Heart right ventricle (tissue), 16 donors: ENCODE results near the gene MAN1C1. TPM values are rescaled to one million over a fixed set of nuclear protein-coding genes. Genes with fewer than 3 reads are reported as not detected.

ENCODE experiments used
- ATAC-seq, 8 donors: fragments of 200-7000 bp; cut with Tn5 transposase; one replicate each; pipeline ENCODE4 v1.9.1; 2020; ENCODE audit warnings: mild to moderate bottlenecking in 8 of 8, moderate library complexity in 8 of 8, moderate number of reproducible peaks in 1 of 8
- DNase-seq, 2 donors: peaks; one replicate each; pipeline ENCODE4 v3.0.0-alpha.2; 2020
- H3K27ac ChIP-seq, 10 donors: fragments of 200-600 bp; sonication (generic) in 2 of 10; one replicate each; pipeline versions ENCODE4 v1.5.0 to v1.8.0; 2020 to 2022; ENCODE audit warnings: mild to moderate bottlenecking in 3 of 10
- H3K27me3 ChIP-seq, 7 donors: fragments of 200-600 bp; one replicate each; pipeline ENCODE4 v1.8.0; 2021 to 2022; ENCODE audit warnings: mild to moderate bottlenecking in 2 of 7
- H3K36me3 ChIP-seq, 9 donors: fragments of 200-600 bp; sonication (generic) in 1 of 9; one replicate each; pipeline versions ENCODE4 v1.5.0 to v1.8.0; 2020 to 2022; ENCODE audit warnings: mild to moderate bottlenecking in 2 of 9
- H3K4me1 ChIP-seq, 9 donors: fragments of 200-600 bp; sonication (generic) in 1 of 9; one replicate each; pipeline versions ENCODE4 v1.5.0 to v1.8.0; 2020 to 2022; ENCODE audit warnings: mild to moderate bottlenecking in 4 of 9
- H3K4me3 ChIP-seq, 10 donors: fragments of 200-600 bp; sonication (generic) in 2 of 10; one replicate each; pipeline versions ENCODE4 v1.5.0 to v1.8.0; 2020 to 2022; ENCODE audit warnings: mild to moderate bottlenecking in 7 of 10, moderate library complexity in 2 of 10
- H3K9me3 ChIP-seq, 11 donors: fragments of 200-600 bp in 10 of 11; sonication (generic) in 2 of 11; one replicate each; pipeline versions ENCODE4 v1.5.0 to v1.8.0; 2013 to 2022; ENCODE audit warnings: mild to moderate bottlenecking in 2 of 11, control low read depth in 1 of 11, moderate library complexity in 1 of 11
- CTCF ChIP-seq, 9 donors: fragments of 200-600 bp; sonication (generic) in 2 of 9; IDR thresholded peaks; one replicate each; pipeline versions ENCODE4 v1.5.0 to v1.8.0; 2021 to 2022; ENCODE audit warnings: antibody characterized with exemption in 9 of 9, mild to moderate bottlenecking in 5 of 9, moderate library complexity in 1 of 9
- WGBS, 2 donors: extraction: QIAGEN DNeasy Blood & Tissue Kit; methylation state at CpG; one replicate each; pipeline ENCODE4 v1.1.7; 2013; ENCODE audit warnings: inconsistent platforms in 1 of 2; 5-methylcytosine and 5-hydroxymethylcytosine counted together
- intact Hi-C, 10 donors: fragments of 100-400 bp; cut with DNase I; formaldehyde crosslinking; loops; one replicate each; pipeline versions ENCODE4 v1.11.1 to v1.14.2; 2022
- polyA plus RNA-seq, 2 donors: library from polyadenylated mRNA; stranded (reverse); fragments of 200-250 nt; gene quantifications; one replicate each; pipeline ENCODE4 v1.2.3, GENCODE V29; 2013
- total RNA-seq, 10 donors: library from RNA; stranded (reverse); fragmentation: NEBNext Ultra II Directional in 3 of 10; extraction: Animal tissue kit (Norgen Biotek cat#: 25700) in 3 of 10; gene quantifications; one replicate each; pipeline versions ENCODE4 v1.2.1 to v1.2.4, GENCODE V29; 2021 to 2023
- donor health status: Arrhythmogenic right ventricular cardiomyopathy.
- donor health status: ischemic (EF 13 %, LVEDD 7.1; RV severe dilation, severe dysfunction).
- donor health status: healthy with polysubstance abuse.
- donor health status: DM: no; HTN: yes; CAD: no.
- donor health status: DM: no; HTN: no; CAD: no.
- donor health status: ischemic (EF 25% LVEDD 6.9; RV normal size, moderate dysfunction).
- donor health status: ischemic (EF 25% LVEDD 5.7; RV mildly dilated, moderate dysfunction).
- donor health status: healthy.
- donor health status: DM: yes; HTN: yes; CAD: no.
- donor health status: Ischemic cardiomyopathy.
- donor health status: ischemic (EF 35%, LVEDD 5.7; RV mildly dilated, moderate dysfunction).
- donor health status: nonischemic (EF 11% LVEDD 7.7; RV severe dilation, severe dysfunction).
- donor health status: DM: yes; HTN: yes; CAD: no.
- donor health status: PGD.
- donor health status: ischemic (EF 29% LVEDD 5.4; RV normal size, mild dysfunction).
- donor health status: nonischemic (EF 23%, LVEDD 6.1; RV moderate dilation, normal function).

MAN1C1 gene
- total and polyA plus RNA-seq, 12 donors: 9.7 to 23.4 (median 13.4) TPM

GRCh38 chr1:25800703-25801377 lies 184.2 kb downstream of the MAN1C1 start:
- no peaks in the 10 kb centered on the region for H3K9me3 ChIP-seq
- ATAC-seq (peak in 6 of 8 donors; percentile 3 to 20 (median 6)), DNase-seq (no peak)
- no peaks in the 10 kb centered on the region for H3K27me3 ChIP-seq
- TF ChIP-seq CTCF (IDR thresholded peaks at IDR 0.05): no peak
- peaks cover 0 to 32% (median 0%) of the 10 kb centered on the region in 9 donors for H3K36me3 ChIP-seq
- peak overlapping the region; percentile 65 to 87 (median 82) for H3K27ac ChIP-seq
- WGBS, 2 donors: 37 to 47% methylated on average over 15 of the region's 15 CpGs
- intact Hi-C loops: loop anchor here in 1 of 10 donors (10.0 kb wide), 1 partner anchor 276 kb away; no protein-coding TSS in a partner anchor
- H3K4me1 ChIP-seq: peaks cover 35 to 87% (median 78%) of the 10 kb centered on the region in 9 donors
- H3K4me3 ChIP-seq: peak overlapping the region; percentile 35 to 71 (median 65)

GRCh38 chr1:25802915-25803314 lies 186.3 kb downstream of the MAN1C1 start:
- peak overlapping the region in 1 of 10 donors; percentile 9 for H3K27ac ChIP-seq
- 71 to 81% methylated on average over 6 of the region's 6 CpGs for WGBS, 2 donors
- no peak for TF ChIP-seq CTCF (IDR thresholded peaks at IDR 0.05)
- H3K9me3 ChIP-seq: no peaks in the 10 kb centered on the region
- no peaks in the 10 kb centered on the region for H3K27me3 ChIP-seq
- H3K4me1 ChIP-seq: peaks cover 37 to 92% (median 83%) of the 10 kb centered on the region in 9 donors
- ATAC-seq: no peak
- intact Hi-C loops: loop anchor here in 1 of 10 donors (10.0 kb wide), 1 partner anchor 278 kb away; no protein-coding TSS in a partner anchor
- DNase-seq: no peak
- no peak overlapping the region for H3K4me3 ChIP-seq
- H3K36me3 ChIP-seq: peaks cover 0 to 50% (median 0%) of the 10 kb centered on the region in 9 donors

- intact Hi-C loops: loop anchor here in 1 of 10 donors (10.0 kb wide), 1 partner anchor 279 kb away; no protein-coding TSS in a partner anchor
- no peak overlapping the region for H3K4me3 ChIP-seq
- H3K9me3 ChIP-seq: no peaks in the 10 kb centered on the region
- ATAC-seq (no peak), DNase-seq (no peak)
- TF ChIP-seq CTCF (IDR thresholded peaks at IDR 0.05): no peak
- peak overlapping the region in 3 of 10 donors; percentile 9 to 80 (median 39) for H3K27ac ChIP-seq
- peaks cover 0 to 55% (median 0%) of the 10 kb centered on the region in 9 donors for H3K36me3 ChIP-seq
- WGBS, 2 donors: 96 to 100% methylated on average over 1 of the region's 1 CpG
- H3K4me1 ChIP-seq: peaks cover 37 to 93% (median 83%) of the 10 kb centered on the region in 9 donors
- no peaks in the 10 kb centered on the region for H3K27me3 ChIP-seq
Measured at GRCh38 chr1:25803368-25803767, 186.8 kb downstream of the MAN1C1 start.

- intact Hi-C loops: loop anchor here in 1 of 10 donors (10.0 kb wide), 1 partner anchor 280 kb away; no protein-coding TSS in a partner anchor
- Histone ChIP-seq H3K4me3 (no peak overlapping the region), H3K9me3 (no peaks in the 10 kb centered on the region), H3K27ac (peak overlapping the region in 8 of 10 donors; percentile 61 to 80 (median 72)), H3K36me3 (peaks cover 0 to 65% (median 5%) of the 10 kb centered on the region in 9 donors), H3K4me1 (peaks cover 35 to 92% (median 86%) of the 10 kb centered on the region in 9 donors), H3K27me3 (no peaks in the 10 kb centered on the region)
- 73 to 80% methylated on average over 10 of the region's 10 CpGs for WGBS, 2 donors
- no peak for TF ChIP-seq CTCF (IDR thresholded peaks at IDR 0.05)
- ATAC-seq (peak in 1 of 8 donors; percentile 20), DNase-seq (no peak)
Measured at GRCh38 chr1:25804244-25804963, 187.8 kb downstream of the MAN1C1 start.
